ENCODE data around the gene CCDC121. TPM values are rescaled to one million over a fixed set of nuclear protein-coding genes. Genes with fewer than 3 reads are reported as not detected.
"Not testable (repeated sequence)": the region's sequence is repeated elsewhere in the genome, so short reads cannot be mapped to it uniquely, and the experiment has no call there.

The CCDC121 gene
- polyA plus RNA-seq, 1 donor from 2014 or later = 3.0 TPM

DNA sequence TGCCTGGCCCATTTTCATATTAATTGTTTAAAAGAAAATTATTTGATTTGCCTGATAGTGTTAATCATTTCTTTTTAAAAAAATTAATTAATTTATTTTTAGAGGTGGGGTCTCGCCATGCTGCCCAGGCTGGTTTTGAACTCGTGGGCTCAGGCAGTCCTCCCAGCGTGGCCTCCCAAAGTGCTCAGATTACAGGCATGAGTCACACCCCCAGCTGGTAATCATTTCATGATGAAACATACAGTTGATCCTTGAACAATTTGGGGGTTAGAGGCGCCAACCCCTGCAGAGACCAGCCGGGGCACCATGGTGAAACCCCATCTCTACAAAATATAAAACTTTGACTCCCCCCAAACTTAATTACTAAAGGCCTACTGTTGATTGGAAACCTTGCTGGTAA is 8.0 kb upstream of the CCDC121 start:
- Histone ChIP-seq H3K27ac (ENCODE audit: low read length) (no peak overlapping the region), H3K79me2 (replicated peaks; ENCODE audit: insufficient read depth, low read length) (no peaks in the 10 kb centered on the region), H2AFZ (ENCODE audit: low read depth, low read length) (no peak overlapping the region), H3K9ac (ENCODE audit: low read length) (no peak overlapping the region), H3K4me2 (ENCODE audit: low read length) (no peak overlapping the region), H4K20me1 (ENCODE audit: insufficient read depth) (no peaks in the 10 kb centered on the region), H3F3A (ENCODE audit: insufficient read depth, low read length, poor library complexity, severe bottlenecking) (no peaks in the 10 kb centered on the region), H3K9me2 (ENCODE audit: insufficient read depth, low read length) (no peaks in the 10 kb centered on the region), H3K9me3 (ENCODE audit: low read length) (no peaks in the 10 kb centered on the region), H3K27me3 (ENCODE audit: insufficient read depth, low read depth, low read length) (no peaks in the 10 kb centered on the region), H3K36me3 (ENCODE audit: insufficient read depth, low read length) (no peaks in the 10 kb centered on the region), H3K4me3 (ENCODE audit: low read length) (no peak overlapping the region)
- TF ChIP-seq, protein P1, sequence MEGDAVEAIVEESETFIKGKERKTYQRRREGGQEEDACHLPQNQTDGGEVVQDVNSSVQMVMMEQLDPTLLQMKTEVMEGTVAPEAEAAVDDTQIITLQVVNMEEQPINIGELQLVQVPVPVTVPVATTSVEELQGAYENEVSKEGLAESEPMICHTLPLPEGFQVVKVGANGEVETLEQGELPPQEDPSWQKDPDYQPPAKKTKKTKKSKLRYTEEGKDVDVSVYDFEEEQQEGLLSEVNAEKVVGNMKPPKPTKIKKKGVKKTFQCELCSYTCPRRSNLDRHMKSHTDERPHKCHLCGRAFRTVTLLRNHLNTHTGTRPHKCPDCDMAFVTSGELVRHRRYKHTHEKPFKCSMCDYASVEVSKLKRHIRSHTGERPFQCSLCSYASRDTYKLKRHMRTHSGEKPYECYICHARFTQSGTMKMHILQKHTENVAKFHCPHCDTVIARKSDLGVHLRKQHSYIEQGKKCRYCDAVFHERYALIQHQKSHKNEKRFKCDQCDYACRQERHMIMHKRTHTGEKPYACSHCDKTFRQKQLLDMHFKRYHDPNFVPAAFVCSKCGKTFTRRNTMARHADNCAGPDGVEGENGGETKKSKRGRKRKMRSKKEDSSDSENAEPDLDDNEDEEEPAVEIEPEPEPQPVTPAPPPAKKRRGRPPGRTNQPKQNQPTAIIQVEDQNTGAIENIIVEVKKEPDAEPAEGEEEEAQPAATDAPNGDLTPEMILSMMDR (IDR thresholded peaks at IDR 0.05; ENCODE audit: poor library complexity, severe bottlenecking) = no peak
- TF ChIP-seq MXI1 (conservative IDR thresholded peaks at IDR 0.05; ENCODE audit: poor library complexity, severe bottlenecking) (no peak), EZH2 (IDR thresholded peaks at IDR 0.05; ENCODE audit: borderline replicate concordance, insufficient read depth, low read length, poor library complexity, severe bottlenecking) (no peak)
- TF ChIP-seq, protein P2, sequence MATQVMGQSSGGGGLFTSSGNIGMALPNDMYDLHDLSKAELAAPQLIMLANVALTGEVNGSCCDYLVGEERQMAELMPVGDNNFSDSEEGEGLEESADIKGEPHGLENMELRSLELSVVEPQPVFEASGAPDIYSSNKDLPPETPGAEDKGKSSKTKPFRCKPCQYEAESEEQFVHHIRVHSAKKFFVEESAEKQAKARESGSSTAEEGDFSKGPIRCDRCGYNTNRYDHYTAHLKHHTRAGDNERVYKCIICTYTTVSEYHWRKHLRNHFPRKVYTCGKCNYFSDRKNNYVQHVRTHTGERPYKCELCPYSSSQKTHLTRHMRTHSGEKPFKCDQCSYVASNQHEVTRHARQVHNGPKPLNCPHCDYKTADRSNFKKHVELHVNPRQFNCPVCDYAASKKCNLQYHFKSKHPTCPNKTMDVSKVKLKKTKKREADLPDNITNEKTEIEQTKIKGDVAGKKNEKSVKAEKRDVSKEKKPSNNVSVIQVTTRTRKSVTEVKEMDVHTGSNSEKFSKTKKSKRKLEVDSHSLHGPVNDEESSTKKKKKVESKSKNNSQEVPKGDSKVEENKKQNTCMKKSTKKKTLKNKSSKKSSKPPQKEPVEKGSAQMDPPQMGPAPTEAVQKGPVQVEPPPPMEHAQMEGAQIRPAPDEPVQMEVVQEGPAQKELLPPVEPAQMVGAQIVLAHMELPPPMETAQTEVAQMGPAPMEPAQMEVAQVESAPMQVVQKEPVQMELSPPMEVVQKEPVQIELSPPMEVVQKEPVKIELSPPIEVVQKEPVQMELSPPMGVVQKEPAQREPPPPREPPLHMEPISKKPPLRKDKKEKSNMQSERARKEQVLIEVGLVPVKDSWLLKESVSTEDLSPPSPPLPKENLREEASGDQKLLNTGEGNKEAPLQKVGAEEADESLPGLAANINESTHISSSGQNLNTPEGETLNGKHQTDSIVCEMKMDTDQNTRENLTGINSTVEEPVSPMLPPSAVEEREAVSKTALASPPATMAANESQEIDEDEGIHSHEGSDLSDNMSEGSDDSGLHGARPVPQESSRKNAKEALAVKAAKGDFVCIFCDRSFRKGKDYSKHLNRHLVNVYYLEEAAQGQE (IDR thresholded peaks at IDR 0.05; ENCODE audit: borderline replicate concordance) = no peak

DNA sequence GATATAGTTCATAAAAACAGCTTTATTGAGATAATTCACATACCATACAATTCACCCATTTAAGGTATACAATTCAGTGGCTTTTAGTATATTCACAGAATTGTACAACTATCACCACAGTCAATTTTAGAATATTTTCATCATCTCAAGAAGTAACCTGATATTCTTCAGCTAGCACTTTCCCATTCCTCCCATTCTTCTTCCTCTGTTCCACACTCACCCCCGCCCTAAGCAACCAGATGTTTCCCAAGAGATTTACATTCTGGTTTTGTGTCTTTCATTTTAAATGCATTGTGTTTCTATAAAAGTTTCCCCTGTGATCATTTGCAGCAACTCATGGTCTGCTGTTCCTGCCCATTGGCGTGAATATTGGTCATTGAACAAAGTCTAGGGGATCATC is 5.5 kb upstream of the CCDC121 start:
- H3K4me2 ChIP-seq (ENCODE audit: low read length) = no peak overlapping the region
- H3K9me2 ChIP-seq (ENCODE audit: insufficient read depth, low read length) = no peaks in the 10 kb centered on the region
- H3K4me3 ChIP-seq (ENCODE audit: low read length) = no peak overlapping the region
- peaks cover 6% of the 10 kb centered on the region for H3K36me3 ChIP-seq (ENCODE audit: insufficient read depth, low read length)
- no peaks in the 10 kb centered on the region for H3F3A ChIP-seq (ENCODE audit: insufficient read depth, low read length, poor library complexity, severe bottlenecking)
- no peaks in the 10 kb centered on the region for H3K27me3 ChIP-seq (ENCODE audit: insufficient read depth, low read depth, low read length)
- H3K9me3 ChIP-seq (ENCODE audit: low read length) = no peaks in the 10 kb centered on the region
- H4K20me1 ChIP-seq (ENCODE audit: insufficient read depth) = no peaks in the 10 kb centered on the region
- H3K27ac ChIP-seq (ENCODE audit: low read length) = no peak overlapping the region
- no peak for TF ChIP-seq MXI1 (conservative IDR thresholded peaks at IDR 0.05; ENCODE audit: poor library complexity, severe bottlenecking)
- TF ChIP-seq, protein P1 (IDR thresholded peaks at IDR 0.05; ENCODE audit: poor library complexity, severe bottlenecking) = no peak
- TF ChIP-seq SMC3 (conservative IDR thresholded peaks at IDR 0.05; ENCODE audit: poor library complexity) = no peak
- TF ChIP-seq EP300 (conservative IDR thresholded peaks at IDR 0.05; ENCODE audit: poor library complexity, severe bottlenecking) = no peak
- TF ChIP-seq POLR2AphosphoS5 (IDR thresholded peaks at IDR 0.05) = no peak
- TF ChIP-seq, protein P2 (IDR thresholded peaks at IDR 0.05; ENCODE audit: borderline replicate concordance) = no peak
- no peak for TF ChIP-seq RAD21 (conservative IDR thresholded peaks at IDR 0.05)
- no peak for TF ChIP-seq TAF1 (IDR thresholded peaks at IDR 0.05; ENCODE audit: low read depth)
- no peak for TF ChIP-seq EZH2 (IDR thresholded peaks at IDR 0.05; ENCODE audit: borderline replicate concordance, insufficient read depth, low read length, poor library complexity, severe bottlenecking)
- no peak overlapping the region for H2AFZ ChIP-seq (ENCODE audit: low read depth, low read length)
- H3K79me2 ChIP-seq (replicated peaks; ENCODE audit: insufficient read depth, low read length) = peaks cover 5% of the 10 kb centered on the region
- no peak overlapping the region for H3K9ac ChIP-seq (ENCODE audit: low read length)

DNA sequence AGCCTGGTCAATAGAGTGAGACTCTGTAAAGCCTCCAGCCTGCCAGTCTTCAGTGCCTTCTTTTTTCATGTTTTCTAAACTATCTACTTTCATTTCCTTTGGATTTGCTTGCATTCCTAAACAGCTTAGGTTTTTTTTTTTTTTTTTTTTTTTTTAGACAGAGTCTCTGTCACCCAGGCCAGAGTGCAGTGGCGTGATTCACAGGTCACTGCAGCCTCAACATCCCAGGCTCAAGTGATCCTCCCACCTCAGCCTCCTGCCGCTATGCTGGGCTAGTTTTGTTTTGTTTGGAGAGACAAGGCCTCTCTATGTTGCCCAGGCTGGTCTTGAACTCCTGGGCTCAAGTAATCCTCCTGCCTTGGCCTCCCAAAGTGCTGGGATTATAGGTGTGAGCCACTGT is 1.4 kb upstream of the CCDC121 start:
- not testable (repeated sequence) for H3F3A ChIP-seq (ENCODE audit: insufficient read depth, low read length, poor library complexity, severe bottlenecking); H4K20me1 ChIP-seq (ENCODE audit: insufficient read depth); H3K79me2 ChIP-seq (replicated peaks; ENCODE audit: insufficient read depth, low read length); H3K9ac ChIP-seq (ENCODE audit: low read length); H3K4me2 ChIP-seq (ENCODE audit: low read length); H3K9me2 ChIP-seq (ENCODE audit: insufficient read depth, low read length); H2AFZ ChIP-seq (ENCODE audit: low read depth, low read length); H3K27ac ChIP-seq (ENCODE audit: low read length); H3K9me3 ChIP-seq (ENCODE audit: low read length); H3K36me3 ChIP-seq (ENCODE audit: insufficient read depth, low read length); H3K27me3 ChIP-seq (ENCODE audit: insufficient read depth, low read depth, low read length)
- peak overlapping the region; percentile 71 for H3K4me3 ChIP-seq (ENCODE audit: low read length)
